ENCODE results near the gene DOCK2.

The DOCK2 gene

DNA sequence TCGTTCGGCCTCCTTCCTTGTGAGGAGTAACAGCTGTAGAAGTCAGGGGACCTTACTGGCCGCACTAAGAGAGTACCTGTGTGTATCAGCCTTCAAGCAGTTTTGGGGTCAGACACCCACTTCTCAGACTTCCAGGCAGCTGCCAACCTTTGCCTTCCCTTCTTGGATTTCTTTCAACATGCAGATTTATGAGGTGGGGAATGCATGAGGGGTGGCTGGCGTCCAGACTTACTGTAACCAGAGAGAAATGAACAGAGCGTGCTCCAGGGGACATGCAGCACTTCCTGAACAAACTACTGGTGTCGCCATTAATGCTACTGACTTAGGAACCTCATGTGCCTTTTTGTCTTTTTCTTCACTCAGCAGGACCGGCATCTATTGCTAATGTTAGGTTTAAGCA lies 296.5 kb downstream of the DOCK2 start:
- Histone ChIP-seq H3K4me2 (ENCODE audit: low read depth, low read length, poor library complexity, severe bottlenecking) (no peak overlapping the region), H3K27ac (ENCODE audit: low read depth, low read length) (no peak overlapping the region), H3K9me3 (ENCODE audit: insufficient read depth, low read length) (no peaks in the 10 kb centered on the region), H3K9ac (ENCODE audit: low read length) (no peak overlapping the region), H2AFZ (ENCODE audit: low read depth, low read length, severe bottlenecking) (no peak overlapping the region), H3K27me3 (ENCODE audit: low read length) (no peaks in the 10 kb centered on the region), H3K36me3 (ENCODE audit: low read length) (no peaks in the 10 kb centered on the region), H4K20me1 (ENCODE audit: low read depth, low read length) (no peaks in the 10 kb centered on the region), H3K9me2 (replicated peaks; ENCODE audit: insufficient read depth, low read length) (no peaks in the 10 kb centered on the region), H3K4me3 (ENCODE audit: insufficient read depth, low read length, poor library complexity, severe bottlenecking) (no peak overlapping the region), H3K79me2 (ENCODE audit: insufficient read depth, low read length) (no peaks in the 10 kb centered on the region), H3F3A (ENCODE audit: insufficient read depth) (no peaks in the 10 kb centered on the region)
- TF ChIP-seq CTCF (IDR thresholded peaks at IDR 0.05; ENCODE audit: insufficient read depth, low read length, poor library complexity, severe bottlenecking) (no peak), EZH2phosphoT487 (conservative IDR thresholded peaks at IDR 0.05; ENCODE audit: low read length) (no peak)

- H4K20me1 ChIP-seq (ENCODE audit: low read depth, low read length), result no peaks in the 10 kb centered on the region
These were observed 297.9 kb downstream of the DOCK2 start for GRCh38 chr5:169934990-169935389.

GRCh38 chr5:169935762-169936161 lies 298.7 kb downstream of the DOCK2 start:
- no peak overlapping the region for H3K4me2 ChIP-seq (ENCODE audit: low read depth, low read length, poor library complexity, severe bottlenecking)

More at GRCh38 chr5:169934990-169935389, 297.9 kb downstream of the DOCK2 start:
- Histone ChIP-seq H3K9me2 (replicated peaks; ENCODE audit: insufficient read depth, low read length) (no peaks in the 10 kb centered on the region), H3K4me2 (ENCODE audit: low read depth, low read length, poor library complexity, severe bottlenecking) (no peak overlapping the region), H3K4me3 (ENCODE audit: insufficient read depth, low read length, poor library complexity, severe bottlenecking) (no peak overlapping the region), H2AFZ (ENCODE audit: low read depth, low read length, severe bottlenecking) (no peak overlapping the region), H3K79me2 (ENCODE audit: insufficient read depth, low read length) (no peaks in the 10 kb centered on the region), H3K36me3 (ENCODE audit: low read length) (no peaks in the 10 kb centered on the region), H3K27ac (ENCODE audit: low read depth, low read length) (no peak overlapping the region), H3F3A (ENCODE audit: insufficient read depth) (no peaks in the 10 kb centered on the region), H3K9me3 (ENCODE audit: insufficient read depth, low read length) (no peaks in the 10 kb centered on the region), H3K27me3 (ENCODE audit: low read length) (no peaks in the 10 kb centered on the region), H3K9ac (ENCODE audit: low read length) (no peak overlapping the region)
- TF ChIP-seq EZH2phosphoT487 (conservative IDR thresholded peaks at IDR 0.05; ENCODE audit: low read length), result no peak
- no peak for TF ChIP-seq CTCF (IDR thresholded peaks at IDR 0.05; ENCODE audit: insufficient read depth, low read length, poor library complexity, severe bottlenecking)

More at GRCh38 chr5:169935762-169936161, 298.7 kb downstream of the DOCK2 start:
- Histone ChIP-seq H3F3A (ENCODE audit: insufficient read depth) (no peaks in the 10 kb centered on the region), H3K9ac (ENCODE audit: low read length) (no peak overlapping the region), H3K79me2 (ENCODE audit: insufficient read depth, low read length) (no peaks in the 10 kb centered on the region), H3K27ac (ENCODE audit: low read depth, low read length) (no peak overlapping the region), H4K20me1 (ENCODE audit: low read depth, low read length) (no peaks in the 10 kb centered on the region), H3K4me3 (ENCODE audit: insufficient read depth, low read length, poor library complexity, severe bottlenecking) (no peak overlapping the region), H3K9me2 (replicated peaks; ENCODE audit: insufficient read depth, low read length) (no peaks in the 10 kb centered on the region), H2AFZ (ENCODE audit: low read depth, low read length, severe bottlenecking) (no peak overlapping the region), H3K27me3 (ENCODE audit: low read length) (no peaks in the 10 kb centered on the region), H3K9me3 (ENCODE audit: insufficient read depth, low read length) (no peaks in the 10 kb centered on the region), H3K36me3 (ENCODE audit: low read length) (no peaks in the 10 kb centered on the region)
- TF ChIP-seq CTCF (IDR thresholded peaks at IDR 0.05; ENCODE audit: insufficient read depth, low read length, poor library complexity, severe bottlenecking) (no peak), EZH2phosphoT487 (conservative IDR thresholded peaks at IDR 0.05; ENCODE audit: low read length) (no peak)
